Smooth muscle cell (in vitro differentiated cells): ENCODE measurements around the gene MAPK10. TPM values are rescaled to one million over a fixed set of nuclear protein-coding genes. Genes with fewer than 3 reads are reported as not detected.

Experiments used
- DNase-seq: peaks from one replicate; lab custom pipeline; 2025; ENCODE audit not compliant: unreplicated experiment; lab: John Stamatoyannopoulos, UW
- H2AFZ ChIP-seq: fragments of 200-600 bp; sonication (generic); 2 replicates; pipeline ENCODE4 v1.6.0; 2016; ENCODE audit warnings: antibody characterized with exemption, low read depth, mild to moderate bottlenecking
- H3F3A ChIP-seq: fragments of 200-600 bp; sonication (generic); 2 replicates; pipeline ENCODE4 v1.6.0; 2017; ENCODE audit warnings: antibody characterized with exemption, low read depth
- H3K27ac ChIP-seq: fragments of 200-600 bp; sonication (generic); 2 replicates; pipeline ENCODE4 v1.5.1; 2016; ENCODE audit warnings: low read depth, mild to moderate bottlenecking
- H3K27me3 ChIP-seq: fragments of 200-600 bp; sonication (generic); 2 replicates; pipeline ENCODE4 v1.6.1; 2016; ENCODE audit warnings: low read depth, mild to moderate bottlenecking
- H3K36me3 ChIP-seq: fragments of 200-600 bp; sonication (generic); 2 replicates; pipeline ENCODE4 v1.5.1; 2016; ENCODE audit warnings: low read depth
- H3K4me1 ChIP-seq: fragments of 200-600 bp; sonication (generic); 2 replicates; pipeline ENCODE4 v1.5.1; 2016; ENCODE audit warnings: low read depth
- H3K4me2 ChIP-seq: fragments of 200-600 bp; sonication (generic); 2 replicates; pipeline ENCODE4 v1.6.0; 2016; ENCODE audit warnings: mild to moderate bottlenecking
- H3K4me3 ChIP-seq: fragments of 200-600 bp; sonication (generic); 2 replicates; pipeline ENCODE4 v1.5.1; 2016; ENCODE audit warnings: mild to moderate bottlenecking
- H3K79me2 ChIP-seq: fragments of 200-600 bp; sonication (generic); 2 replicates; pipeline ENCODE4 v1.6.0; 2016; ENCODE audit warnings: low read depth, mild to moderate bottlenecking
- H3K9ac ChIP-seq: fragments of 200-600 bp; sonication (generic); 2 replicates; pipeline ENCODE4 v1.6.0; 2016; ENCODE audit warnings: low read depth
- H3K9me3 ChIP-seq: fragments of 200-600 bp; sonication (generic); replicated peaks from 2 replicates; pipeline ENCODE4 v1.5.1; 2016; ENCODE audit warnings: low read depth
- H4K20me1 ChIP-seq: fragments of 200-600 bp; sonication (generic); 2 replicates; pipeline ENCODE4 v1.6.0; 2016; ENCODE audit warnings: low read depth
- CTCF ChIP-seq: fragments of 200-600 bp; sonication (generic); IDR thresholded peaks from 2 replicates; pipeline ENCODE4 v1.5.1; 2017; ENCODE audit warnings: borderline replicate concordance, mild to moderate bottlenecking, antibody characterized with exemption; ENCODE audit not compliant: insufficient read depth, poor library complexity, severe bottlenecking
- WGBS: methylation state at CpG from one replicate; pipeline ENCODE4 v1.1.7; 2016; ENCODE audit warnings: low lambda C conversion rate; 5-methylcytosine and 5-hydroxymethylcytosine counted together
- polyA plus RNA-seq: library from polyadenylated mRNA; unstranded; fragments of >200 nt; fragmentation: Nextera tagmentation; extraction: Ambion mirVana; gene quantifications from 2 replicates; pipeline ENCODE4 v1.2.1, GENCODE V29; 2016
- small RNA-seq: library from RNA; depleted of rRNA; stranded (forward); fragments of <200 nt; gene quantifications from one replicate; pipeline ENCODE3, GENCODE V24; 2014
- total RNA-seq: library from RNA; depleted of rRNA; stranded (reverse); fragments of >200 nt; gene quantifications from 2 replicates; pipeline ENCODE4 v1.2.3, GENCODE V29; 2014

Gene MAPK10
- total and polyA plus RNA-seq, 2 experiments from 2014 or later = 2.4 to 13.3 TPM

DNA sequence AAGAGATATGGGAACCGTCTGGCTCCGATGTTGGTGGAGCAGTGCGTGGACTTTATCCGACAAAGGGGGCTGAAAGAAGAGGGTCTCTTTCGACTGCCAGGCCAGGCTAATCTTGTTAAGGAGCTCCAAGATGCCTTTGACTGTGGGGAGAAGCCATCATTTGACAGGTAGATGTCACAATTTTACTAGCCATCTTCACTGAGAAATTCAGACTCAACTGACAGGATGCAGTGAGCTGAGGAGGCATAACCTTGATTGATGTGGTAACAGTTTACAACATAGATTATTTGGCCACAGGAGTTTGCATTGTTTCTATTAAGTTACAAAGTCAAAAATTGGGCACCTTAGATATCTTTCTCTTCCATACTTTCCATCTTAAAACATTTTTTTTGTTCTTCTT is 417.7 kb downstream of the MAPK10 start:
- H3K36me3 ChIP-seq = no peaks in the 10 kb centered on the region
- 88% methylated on average over 5 of the region's 5 CpGs for WGBS
- no peak overlapping the region for H3K4me2 ChIP-seq
- no peaks in the 10 kb centered on the region for H3K9me3 ChIP-seq
- H3K4me3 ChIP-seq = no peak overlapping the region
- no peak for TF ChIP-seq CTCF
- H2AFZ ChIP-seq = no peak overlapping the region
- no peak for DNase-seq
- H3K27ac ChIP-seq = no peak overlapping the region
- H4K20me1 ChIP-seq = no peaks in the 10 kb centered on the region
- no peaks in the 10 kb centered on the region for H3K4me1 ChIP-seq
- no peaks in the 10 kb centered on the region for H3F3A ChIP-seq
- no peak overlapping the region for H3K9ac ChIP-seq
- H3K27me3 ChIP-seq = no peaks in the 10 kb centered on the region
- no peaks in the 10 kb centered on the region for H3K79me2 ChIP-seq

- Histone ChIP-seq H3K27ac (no peak overlapping the region), H2AFZ (no peak overlapping the region), H3K9ac (no peak overlapping the region), H3K36me3 (no peaks in the 10 kb centered on the region), H3K27me3 (no peaks in the 10 kb centered on the region), H3K4me3 (no peak overlapping the region), H3K4me1 (no peaks in the 10 kb centered on the region), H3K9me3 (no peaks in the 10 kb centered on the region), H3F3A (no peaks in the 10 kb centered on the region), H3K4me2 (no peak overlapping the region), H3K79me2 (no peaks in the 10 kb centered on the region), H4K20me1 (no peaks in the 10 kb centered on the region)
- DNase-seq = no peak
- no peak for TF ChIP-seq CTCF
These were observed 419.7 kb downstream of the MAPK10 start for GRCh38 chr4:85940151-85940550.

Small RNA genes lying within 50 kb of the gene (small RNA-seq; reads per million reads assigned to genes)
- gene RN7SKP96 = not detected

Other genes with a start within 250 kb of the MAPK10 start
- gene PTPN13, start 234.3 kb upstream of the MAPK10 start, total RNA-seq = 52.9 and 62.2 TPM in 2 replicates
- 13.8 and 14.9 TPM in 2 replicates for gene PTPN13, start 234.3 kb upstream of the MAPK10 start, polyA plus RNA-seq